Measurements from ENCODE around the gene ASF1B.
"Not testable (repeated sequence)": the region's sequence is repeated elsewhere in the genome, so short reads cannot be mapped to it uniquely, and the experiment has no call there.

The ASF1B gene

GRCh38 chr19:14136509-14137281, at the start of gene ASF1B:
Gene ASF1B (minus strand): TSS chr19:14136589. CDS start chr19:14136456, 133 bp downstream.
- peak; percentile 99 for DNase-seq

DNA sequence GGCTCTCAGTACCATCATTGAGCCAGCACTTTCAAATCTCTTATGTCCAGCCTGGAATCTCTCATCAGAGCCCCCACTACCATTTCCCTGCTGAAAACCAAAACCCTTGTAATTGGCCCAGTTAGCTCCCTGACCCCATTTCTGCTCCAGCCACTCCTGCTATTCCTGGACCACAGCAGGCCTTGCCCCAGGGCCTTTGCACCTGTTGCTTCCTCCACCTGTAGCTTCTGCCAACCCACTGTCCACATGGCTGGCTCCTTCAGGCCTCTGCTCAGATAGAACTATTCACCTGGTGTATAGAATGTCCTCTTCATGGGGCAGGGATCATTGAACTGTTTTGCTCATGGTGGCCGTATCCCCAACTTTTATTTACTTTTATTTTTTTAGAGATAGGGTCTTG, 49.3 kb upstream of the ASF1B start:
- not testable (repeated sequence) for DNase-seq

DNA sequence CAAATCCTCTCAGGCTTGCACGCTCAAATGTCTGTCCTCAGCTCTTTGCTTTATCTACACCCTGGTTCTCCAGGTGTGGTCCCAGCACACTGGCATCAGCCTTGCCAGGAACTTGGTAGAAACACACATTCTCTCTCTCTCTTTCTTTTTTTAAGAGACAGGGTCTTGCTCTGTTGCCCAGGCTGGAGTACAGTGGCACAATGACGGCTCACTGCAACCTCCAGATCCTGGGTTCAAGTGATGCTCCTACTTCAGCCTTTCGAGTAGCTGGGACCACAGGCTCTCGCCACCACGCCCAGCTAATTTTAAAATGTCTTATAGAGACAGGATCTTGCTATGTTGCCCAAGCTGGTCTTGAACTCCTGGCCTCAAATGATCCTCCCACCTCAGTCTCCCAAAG, 48.8 kb upstream of the ASF1B start:
- DNase-seq = no peak

GRCh38 chr19:14183741-14184350, 47.5 kb upstream of the ASF1B start:
- no peak for DNase-seq

DNA sequence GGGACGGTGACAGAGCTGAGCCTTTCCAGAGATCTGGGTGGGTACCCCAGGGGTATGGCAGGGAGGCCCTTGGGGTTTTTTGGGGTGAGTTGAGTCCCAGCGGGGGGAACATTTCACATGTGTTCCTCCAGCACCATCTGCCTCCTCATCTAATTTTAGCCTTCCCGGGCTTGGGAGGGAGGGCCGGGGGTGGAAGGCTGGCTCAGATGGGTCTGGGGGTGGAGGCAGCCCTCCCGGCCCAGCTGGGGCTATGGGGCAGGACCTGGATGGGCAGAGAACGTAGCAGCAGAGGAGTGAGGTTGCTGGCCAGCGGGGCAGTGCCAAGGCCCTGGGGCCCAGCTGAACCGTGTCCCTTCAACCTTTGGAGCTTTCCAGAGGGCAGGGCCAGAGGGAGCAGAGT, 46.1 kb upstream of the ASF1B start:
- DNase-seq = no peak

GRCh38 chr19:14181906-14182305, 45.5 kb upstream of the ASF1B start:
- DNase-seq = no peak

DNA sequence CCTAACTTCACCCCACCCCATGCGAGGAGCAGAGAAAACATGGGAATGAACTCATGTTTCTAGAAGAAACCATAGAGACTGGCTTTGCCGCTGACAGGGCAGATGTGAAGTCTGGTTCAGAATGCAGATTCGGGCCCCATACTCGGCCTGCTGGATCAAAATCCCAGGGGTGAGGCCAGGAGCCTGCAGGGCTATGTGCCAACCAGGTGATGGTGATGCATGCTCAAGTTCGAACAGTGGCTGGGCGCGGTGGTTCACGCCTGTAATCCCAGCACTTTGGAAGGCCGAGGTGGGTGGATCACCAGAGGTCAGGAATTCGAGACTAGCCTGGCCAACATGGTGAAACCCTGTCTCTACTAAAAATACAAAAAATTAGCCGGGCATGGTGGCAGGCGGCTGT, 44.8 kb upstream of the ASF1B start:
- not testable (repeated sequence) for DNase-seq

DNA sequence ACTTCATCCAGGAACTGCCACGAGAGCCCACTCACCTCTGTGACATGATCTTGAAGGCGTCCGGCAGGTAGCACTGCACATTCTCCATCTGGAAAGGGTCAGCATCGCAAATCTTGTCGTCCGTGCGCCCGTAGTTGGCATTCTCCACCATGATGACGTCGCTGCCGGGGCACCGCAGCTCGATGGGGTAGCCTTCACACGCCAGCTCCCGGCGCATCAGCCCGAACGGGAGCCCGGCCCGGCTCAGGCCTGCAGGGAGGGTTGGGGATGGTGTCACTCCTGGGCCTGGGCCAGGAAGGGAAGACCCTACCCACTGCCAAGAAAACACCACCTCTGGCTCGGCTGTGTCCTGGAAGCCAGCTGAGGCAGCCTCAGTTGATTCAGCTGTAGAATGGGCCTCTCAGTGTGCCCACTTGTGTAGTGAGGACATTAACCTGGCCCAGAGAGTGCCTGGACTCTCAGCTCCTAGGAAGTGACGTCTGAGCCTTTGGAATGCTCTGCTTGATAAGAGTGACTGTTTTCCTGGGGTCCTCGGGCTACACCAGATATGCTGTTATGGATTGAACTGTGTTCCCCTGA, 41.2 kb upstream of the ASF1B start:
- DNase-seq = no peak

- no peak for DNase-seq
Measured at GRCh38 chr19:14175351-14175792, 39.0 kb upstream of the ASF1B start.

- DNase-seq = no peak
Measured at GRCh38 chr19:14174883-14175282, 38.5 kb upstream of the ASF1B start.

DNA sequence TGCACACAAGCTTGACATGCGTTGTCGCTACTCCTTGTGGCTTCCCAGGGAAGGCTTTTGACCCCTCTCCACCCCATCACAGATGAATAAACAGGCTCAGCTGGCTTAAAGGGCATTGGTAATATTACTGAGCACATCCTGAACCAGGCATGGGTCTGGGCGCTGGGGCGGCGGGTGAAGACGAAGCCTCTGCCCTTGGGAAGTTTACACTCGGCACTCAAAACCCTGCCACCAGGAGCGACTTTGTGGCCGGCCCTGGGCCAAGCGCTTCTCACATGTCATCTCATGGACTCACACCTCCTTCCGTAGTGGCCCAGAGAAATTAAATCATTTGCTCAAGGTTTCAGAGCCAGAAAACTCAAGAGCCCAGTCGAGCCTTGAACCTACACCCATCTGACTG, 32.6 kb upstream of the ASF1B start:
- DNase-seq = no peak

DNA sequence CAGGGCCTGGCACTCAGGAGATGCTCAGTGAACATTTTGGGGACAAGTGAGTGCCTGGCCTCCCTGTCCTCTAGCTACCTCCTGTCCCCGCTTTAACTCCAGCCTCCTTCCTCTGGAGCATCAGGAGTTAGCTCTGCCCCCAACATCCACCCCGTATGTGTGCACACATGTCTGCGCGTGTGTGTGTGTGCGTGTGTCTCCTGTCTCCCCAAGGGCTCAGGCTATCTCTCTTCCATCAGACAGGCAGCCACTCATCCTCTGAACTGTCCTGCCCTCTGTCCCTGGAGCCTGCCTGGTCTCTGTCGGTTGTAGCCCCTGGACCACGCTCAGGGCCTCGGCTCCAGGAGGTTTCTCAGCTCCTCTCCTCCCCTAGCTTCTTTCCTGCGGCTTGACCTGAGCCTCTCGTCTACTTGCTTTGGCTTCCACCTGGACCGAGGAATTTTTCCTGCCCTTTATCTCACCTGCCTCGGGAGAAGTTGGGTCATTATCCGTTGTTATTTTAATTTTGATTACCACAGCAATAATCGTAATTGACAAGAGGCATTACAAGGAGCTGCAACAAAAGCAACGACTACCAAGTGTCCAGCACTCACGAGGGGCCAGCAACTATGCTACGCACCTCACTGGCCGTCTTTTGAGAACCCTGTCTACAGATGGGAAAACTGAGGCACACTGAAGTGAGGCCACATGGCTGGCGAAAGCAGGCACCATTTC, 32.0 kb upstream of the ASF1B start:
- DNase-seq = no peak

DNA sequence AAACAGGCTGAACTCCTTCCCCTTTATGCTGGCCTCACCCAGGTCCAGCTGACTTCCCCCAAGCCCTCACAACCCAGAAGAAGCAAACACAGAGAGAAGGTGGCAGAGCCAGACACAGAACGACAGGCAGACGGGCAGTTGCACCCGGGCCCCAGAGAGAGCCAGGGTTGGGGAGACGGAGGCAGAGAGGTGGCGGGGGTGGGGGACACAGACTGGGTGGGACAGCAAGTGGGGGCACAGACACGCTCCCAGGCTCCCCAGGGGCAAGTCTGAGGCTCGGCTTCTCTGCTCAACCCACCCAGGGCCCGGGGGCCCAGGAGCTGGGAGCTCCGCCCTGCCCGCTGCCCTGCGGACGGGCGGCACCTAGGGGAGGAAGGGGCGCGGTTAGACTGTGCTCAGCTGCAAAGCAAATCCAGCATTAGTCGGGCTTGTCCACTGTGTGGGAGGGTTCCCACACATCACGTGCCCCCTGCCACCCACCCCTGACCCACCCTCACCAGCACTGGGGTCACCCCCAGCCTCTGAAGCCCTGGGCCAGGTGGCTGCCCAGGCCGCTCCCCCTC, 31.3 kb upstream of the ASF1B start:
- peak; percentile 24 for DNase-seq

DNA sequence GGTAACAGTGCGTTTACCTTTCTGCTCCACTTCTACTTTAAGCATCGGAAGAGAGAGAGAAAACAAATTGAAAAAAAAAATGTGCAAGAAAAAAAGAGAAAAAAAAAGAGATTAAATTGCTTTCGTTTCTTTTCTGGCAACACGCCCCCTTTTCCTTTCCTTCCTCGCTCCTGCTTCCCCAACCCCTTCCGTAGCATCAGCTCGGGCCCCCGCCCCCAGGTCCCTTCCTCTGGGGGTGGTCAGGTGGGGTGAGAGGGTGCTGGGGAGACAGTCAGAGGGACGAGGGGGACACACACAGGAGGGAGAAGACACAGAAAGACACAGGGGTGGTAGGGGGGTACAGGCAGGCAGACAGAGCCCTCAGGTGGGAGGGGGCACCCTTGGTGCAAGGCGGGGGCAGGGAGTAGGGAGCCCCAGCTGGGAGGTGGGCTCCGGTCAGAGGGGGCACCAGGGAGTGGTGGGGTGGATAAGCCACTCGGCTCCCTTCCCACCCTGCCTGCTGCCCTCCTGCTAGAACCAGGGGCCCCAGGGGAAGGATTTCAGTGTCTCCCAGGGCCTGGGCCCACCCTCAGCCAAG, 30.7 kb upstream of the ASF1B start:
- no peak for DNase-seq

DNA sequence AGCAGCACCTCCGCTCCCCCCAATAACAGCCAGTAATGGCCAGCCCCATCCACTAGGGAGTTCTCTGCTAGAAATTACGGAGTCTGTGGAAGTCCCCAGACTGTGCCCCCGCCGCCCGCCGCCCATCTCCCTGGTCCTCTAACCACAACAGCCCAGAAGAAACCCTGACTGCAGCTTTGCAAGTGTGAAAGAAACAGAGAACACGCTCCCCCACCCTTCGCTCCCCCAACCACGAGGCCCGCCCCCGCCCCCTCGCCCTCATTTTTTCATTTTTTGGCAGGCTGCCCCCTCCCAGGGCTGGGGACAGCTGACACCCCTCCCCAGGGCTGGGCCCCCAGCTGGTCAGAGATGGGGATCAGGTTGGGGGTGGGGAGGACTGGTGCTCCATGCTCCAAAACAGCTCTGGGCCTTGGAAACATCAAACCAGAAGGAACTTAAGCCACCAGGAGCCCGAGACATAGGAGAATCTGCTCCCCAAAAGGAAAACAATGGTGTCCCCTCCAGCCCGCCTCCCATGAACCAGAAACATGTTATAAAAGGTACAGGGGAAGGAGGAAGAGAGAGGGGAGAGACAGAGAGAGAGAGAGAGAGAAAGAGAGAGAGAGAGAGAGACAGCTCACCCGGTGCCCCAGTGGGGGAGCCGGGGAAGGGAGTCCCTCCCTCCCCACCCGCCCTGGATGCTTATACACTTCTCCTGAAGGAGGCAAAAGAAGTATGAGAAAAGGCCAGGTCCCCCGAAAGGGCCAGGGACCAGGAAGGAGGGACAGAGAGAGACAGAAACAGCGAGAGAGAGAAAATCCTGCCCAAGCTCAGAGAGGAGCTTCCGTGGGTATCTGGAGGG, 29.8 kb upstream of the ASF1B start:
- peak; percentile 37 for DNase-seq

DNA sequence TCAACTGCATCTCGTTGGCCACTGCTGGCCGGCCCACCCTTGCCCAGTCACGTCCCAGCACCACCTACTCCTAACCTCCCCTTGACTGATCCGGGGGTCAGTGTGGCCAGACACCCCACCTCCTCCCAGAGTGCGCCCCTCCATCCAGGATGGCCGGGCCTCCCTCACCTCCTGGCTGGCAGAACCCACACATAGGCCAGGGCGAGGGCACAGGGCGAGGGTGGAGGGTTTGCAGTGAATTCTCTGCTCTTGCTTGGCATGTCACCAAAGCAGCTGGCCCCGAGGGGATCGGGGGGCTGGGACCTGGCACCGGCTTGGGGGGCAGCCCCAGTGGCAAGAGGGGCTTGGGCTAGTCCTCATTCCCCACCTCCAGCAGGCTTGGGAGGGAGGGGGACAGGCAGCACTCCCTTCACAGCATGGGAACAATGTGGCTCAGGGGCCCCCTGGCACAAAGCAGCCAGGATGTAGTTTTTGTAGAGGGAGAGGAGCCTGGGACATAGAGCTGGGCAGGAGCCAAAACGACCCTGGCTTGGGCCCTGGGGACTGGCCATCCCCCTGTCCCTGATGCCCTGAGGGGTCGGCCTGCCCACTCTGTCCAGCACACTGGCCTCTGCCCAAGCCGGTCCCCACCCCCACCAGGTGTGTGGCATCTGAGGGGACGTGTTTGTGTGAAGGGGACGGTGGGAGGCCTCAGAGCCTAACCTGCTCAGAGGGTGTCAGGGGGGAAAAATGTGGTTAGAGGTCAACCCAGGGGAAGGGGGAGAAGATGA, 28.5 kb upstream of the ASF1B start:
- DNase-seq = no peak

- no peak for DNase-seq
Measured at GRCh38 chr19:14164082-14164481, 27.7 kb upstream of the ASF1B start.

DNA sequence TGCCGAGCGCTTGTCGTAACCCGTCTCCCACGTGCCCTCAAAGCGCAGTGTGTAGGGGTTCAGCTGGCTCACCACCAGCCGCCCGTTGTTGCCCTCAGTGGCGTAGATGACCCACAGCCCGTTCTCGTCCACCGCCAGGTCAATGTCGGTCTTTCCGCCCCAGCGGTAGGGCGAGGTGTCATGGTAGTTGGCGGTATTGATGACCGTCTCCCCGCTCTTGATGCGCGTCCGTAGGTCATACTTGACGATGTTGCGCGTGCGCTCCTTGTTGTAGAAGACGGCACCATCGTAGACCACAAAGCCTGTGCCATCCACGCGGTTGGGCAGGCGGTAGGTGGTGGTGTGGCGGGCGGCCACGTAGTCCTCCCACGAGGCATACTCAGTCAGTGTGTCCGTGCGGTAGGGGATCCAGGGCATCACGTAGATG, 26.5 kb upstream of the ASF1B start:
- DNase-seq = no peak

- DNase-seq = no peak
Measured at GRCh38 chr19:14161305-14161704, 24.9 kb upstream of the ASF1B start.

DNA sequence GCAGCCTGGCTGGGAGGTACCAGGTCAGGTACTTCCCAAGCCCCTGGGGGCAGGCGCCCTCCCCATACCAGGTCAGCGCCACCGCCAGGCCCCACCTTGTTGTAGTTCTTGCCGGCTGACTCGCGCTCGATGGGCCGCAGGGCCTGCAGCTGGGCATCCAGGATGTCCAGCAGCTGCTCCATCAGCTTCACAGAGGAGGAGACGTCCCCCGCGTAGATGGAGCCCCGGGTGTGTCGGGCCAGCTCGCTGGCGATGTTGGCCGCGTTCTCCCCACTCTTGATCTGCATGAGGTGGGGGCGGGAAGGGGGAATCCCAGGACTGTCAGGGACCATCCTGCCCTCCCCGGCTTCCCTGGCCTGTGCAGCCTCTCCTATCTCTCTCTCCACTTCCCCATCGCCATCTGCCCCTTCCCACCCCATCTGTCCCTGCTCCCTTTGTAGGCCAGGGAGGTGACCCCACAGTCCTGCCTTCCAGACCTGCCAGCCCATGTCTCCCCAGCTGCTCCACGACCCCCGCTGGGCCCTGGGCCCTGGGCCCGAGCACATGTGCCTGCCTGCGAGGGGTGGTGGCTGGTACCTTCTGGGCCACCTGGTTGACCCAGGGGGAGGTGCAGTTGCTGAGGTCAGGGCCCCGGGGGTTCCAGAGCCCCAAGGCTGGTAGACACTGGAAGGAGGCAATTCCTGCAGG, 23.8 kb upstream of the ASF1B start:
- DNase-seq = no peak

Data from CD4-positive, alpha-beta T cell treated with Interleukin-15 for 1 hour (primary cell).